HG03432 (cell line): ENCODE data around the gene DDX19B.
"Not testable (repeated sequence)": the region's sequence is repeated elsewhere in the genome, so short reads cannot be mapped to it uniquely, and the experiment has no call there.

Source experiments
- ATAC-seq: cut with Tn5 transposase; IDR thresholded peaks from one replicate; pipeline ENCODE4 v1.9.1; 2021; ENCODE audit warnings: mild to moderate bottlenecking, moderate library complexity; ENCODE audit not compliant: unreplicated experiment

Gene DDX19B

DNA sequence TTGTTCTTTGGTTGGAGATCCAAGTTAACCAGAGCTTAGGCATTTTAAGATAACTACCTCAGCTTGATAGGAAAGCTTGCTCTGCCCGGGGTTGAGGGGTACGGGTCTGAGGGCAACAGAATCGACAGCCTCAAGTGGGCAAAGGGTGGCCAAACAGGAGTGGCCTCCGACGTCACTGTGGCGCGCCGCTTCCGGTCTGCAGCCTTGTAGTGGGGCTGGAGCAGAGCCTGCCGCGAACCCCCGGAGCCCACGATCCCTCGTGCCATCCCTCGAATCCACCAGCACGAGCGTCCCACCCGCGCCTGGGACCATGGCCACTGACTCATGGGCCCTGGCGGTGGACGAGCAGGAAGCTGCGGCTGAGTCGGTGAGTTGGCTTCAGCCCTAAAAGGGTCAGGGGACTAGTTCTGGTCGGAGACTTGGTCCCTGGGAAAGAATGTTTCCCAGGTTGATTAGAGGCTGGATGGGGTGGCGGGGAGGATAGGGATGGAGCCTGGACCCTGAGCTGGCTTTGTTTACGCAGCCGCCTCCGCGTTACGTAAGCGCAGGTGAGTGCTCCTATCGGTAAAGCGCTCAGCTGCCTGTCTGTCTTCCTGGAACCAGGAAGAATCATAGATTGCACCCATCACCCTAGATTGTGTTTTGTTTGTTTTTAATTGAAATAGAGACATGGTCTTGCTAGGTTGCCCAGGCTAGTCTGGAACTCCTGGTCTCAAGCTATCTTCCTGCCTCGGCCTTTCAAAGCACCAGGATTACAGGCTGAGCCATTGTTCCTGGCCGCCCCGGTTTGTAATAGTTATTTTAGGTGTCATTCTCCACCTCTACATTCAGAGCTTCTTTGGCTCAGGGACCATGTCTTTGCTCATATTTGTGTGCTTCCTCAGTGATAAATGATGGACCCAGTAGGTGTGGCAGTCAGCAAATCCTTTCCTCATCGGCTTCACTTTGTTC, at the start of gene DDX19B:
Gene DDX19B (plus strand): TSS at position 199 of the 951 bp plus-strand sequence. CDS start 112 bp downstream, at position 311.
- ATAC-seq = peak; percentile 92

DNA sequence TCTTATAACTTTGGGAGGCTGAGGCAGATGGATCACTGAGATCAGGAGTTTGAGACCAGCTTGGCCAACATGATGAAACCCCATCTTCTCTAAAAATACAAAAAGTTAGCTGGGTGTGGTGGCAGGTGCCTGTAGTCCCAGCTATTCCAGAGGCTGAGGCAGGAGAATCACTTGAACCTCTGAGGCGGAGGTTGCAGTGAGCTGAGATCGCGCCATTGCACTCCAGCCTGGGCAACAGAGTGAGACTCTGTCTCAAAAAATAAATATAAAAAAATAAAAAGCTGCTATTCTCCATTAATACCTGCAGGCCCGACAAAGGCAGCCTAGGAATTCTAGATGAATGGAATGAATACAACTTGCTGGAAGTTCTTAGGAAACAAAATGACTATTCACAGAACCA, 49.3 kb upstream of the DDX19B start:
- not testable (repeated sequence) for ATAC-seq

DNA sequence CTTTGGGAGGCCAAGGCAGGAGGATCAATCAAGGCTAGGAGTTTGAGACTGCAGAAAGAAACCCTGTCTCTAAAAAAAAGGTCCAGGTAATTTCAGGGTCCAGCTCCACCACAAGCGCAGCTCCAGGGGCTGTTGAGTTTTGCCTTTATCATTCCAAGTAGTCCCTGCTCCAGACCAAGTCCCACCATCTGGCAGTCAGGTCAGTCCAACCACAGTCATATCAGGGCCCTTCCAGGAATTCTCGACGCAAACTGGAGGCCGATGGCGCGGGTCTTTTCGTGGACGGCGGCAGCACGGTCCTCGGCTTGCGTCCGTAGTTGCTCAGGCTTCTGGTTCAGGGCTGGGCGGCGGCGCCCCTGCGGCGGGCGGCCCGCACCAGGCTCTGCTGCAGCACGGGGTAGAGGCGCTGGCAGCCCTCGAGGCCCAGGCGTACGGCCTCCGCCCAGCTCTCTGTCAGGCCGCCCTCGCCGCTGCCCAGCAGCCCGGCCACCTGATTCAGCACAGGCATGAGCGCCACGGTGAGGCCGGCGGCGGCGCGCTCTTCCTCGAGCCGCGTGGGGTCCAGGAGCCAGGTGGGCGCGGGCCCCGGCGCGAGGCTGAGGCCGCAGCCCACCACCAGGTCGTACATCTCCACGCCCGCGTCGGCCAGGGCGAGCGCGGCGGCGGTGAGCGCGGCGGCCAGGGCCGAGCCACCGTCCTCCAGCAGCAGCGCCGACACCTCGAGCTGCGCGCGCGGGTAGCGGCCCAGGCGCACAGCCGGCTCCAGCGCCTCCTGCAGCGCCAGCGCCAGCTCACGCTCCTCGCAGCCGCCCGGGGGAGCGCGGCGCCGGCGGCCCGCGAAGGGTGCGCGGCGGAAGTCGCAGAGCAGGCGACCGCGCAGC, 48.0 kb upstream of the DDX19B start:
- peak; percentile 44 for ATAC-seq

DNA sequence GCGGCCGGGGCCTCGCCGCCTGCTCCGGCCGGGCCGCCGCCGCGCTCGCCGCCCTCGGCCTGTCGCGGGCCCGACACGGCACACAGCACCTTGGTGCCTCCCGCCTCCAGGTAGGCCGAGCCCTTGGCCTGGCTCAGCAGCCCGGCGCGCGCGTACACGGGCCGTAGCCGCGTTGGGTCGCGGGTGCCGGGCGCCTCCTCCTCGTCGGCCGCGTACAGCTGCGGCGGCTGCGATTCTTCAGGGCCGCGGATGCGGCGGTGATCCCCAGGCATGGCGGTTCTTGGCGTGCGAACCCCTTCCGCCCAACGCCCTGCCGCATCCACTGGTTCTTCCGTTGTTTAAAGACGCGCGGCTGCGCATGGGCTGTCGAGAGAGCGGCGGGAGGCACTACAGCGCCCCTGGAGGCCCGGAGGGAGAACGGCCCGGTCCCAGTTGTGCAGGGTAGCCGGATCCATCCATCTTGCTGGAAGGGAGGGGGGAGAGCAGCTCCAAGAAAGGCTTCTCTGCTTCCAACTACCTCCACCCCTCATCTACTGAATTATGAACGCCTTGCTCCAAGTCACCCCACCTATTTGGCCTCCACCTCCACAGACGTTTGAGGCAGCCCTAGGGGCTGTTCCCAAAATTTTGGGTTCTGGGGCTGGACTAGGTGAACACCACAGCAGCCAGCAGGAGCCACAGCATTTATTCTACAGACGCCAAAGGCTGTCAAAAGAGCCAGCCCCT, 47.2 kb upstream of the DDX19B start, which contains the start of gene EXOSC6:
Gene EXOSC6 (minus strand): TSS at position 312 of the 726 bp plus-strand sequence. CDS start 40 bp downstream, at position 272.
- peak; percentile 94 for ATAC-seq

DNA sequence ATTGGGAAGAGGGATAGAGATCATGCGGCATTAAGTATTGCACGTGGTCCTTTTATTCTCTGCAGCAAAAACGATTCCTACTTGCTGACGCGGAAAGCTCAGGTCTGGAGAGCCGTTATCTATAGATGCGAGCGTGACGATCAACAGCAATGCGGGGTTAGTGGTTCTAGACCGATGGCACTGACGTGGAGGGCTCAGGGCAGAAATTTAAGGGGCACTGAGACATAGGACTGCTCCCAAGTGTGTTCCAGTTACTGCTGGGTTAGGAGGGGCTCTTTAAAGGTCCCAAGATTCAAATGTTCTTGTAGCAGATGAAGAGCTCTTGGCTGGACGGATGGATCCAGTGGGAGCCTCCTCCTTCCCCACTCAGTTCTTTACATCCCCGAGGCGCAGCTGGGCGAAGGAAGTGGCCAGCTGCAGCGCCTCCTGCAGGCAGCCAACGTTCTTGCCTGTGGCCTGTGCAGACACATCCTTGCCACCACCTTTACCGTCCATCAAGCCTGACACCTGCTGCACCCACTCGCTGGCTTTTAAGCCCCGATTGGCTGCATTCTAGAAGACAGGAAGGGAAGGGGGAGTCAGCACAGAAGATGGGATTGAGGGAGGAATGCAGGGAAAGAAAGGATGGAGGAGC, 46.5 kb upstream of the DDX19B start:
- ATAC-seq = no peak

DNA sequence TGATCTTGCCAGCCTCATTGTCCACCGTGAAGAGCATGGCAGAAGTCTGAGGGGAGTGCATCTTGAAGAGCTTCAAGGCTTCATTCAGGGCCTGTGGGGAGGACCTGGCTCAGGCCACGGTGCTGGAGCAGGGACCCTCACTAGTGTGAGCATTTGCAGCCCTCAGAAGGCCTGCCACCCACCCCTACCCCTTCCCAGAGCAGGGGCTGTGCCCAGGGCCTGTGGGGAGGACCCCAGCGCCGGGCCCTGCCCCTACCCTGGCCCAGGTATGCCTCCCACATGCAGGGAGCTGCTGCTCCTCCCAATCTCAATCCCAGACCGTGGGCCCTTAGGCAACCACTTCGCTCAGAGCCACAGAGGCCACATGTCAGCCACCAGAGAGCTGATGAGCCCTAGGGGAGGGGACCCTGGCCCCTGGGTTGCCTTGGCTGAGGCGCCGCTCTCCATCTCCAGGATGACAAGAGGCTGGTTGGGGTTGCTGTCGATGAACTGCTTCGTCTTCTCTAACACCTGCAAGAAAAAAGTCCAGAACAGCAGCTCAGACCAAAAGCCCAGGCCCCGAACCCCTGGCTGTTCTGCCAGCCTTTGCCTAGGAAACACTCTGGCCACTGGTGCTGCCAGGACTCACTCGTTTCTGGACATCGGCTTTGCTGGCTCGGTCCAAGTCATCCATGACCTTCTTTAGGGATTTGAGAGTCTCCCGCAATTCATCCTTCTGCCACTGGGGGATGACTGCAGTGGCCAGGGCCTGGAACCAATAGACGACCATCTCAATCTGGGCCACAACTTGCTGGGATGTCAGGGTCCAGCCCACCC, 45.5 kb upstream of the DDX19B start:
- ATAC-seq = no peak

DNA sequence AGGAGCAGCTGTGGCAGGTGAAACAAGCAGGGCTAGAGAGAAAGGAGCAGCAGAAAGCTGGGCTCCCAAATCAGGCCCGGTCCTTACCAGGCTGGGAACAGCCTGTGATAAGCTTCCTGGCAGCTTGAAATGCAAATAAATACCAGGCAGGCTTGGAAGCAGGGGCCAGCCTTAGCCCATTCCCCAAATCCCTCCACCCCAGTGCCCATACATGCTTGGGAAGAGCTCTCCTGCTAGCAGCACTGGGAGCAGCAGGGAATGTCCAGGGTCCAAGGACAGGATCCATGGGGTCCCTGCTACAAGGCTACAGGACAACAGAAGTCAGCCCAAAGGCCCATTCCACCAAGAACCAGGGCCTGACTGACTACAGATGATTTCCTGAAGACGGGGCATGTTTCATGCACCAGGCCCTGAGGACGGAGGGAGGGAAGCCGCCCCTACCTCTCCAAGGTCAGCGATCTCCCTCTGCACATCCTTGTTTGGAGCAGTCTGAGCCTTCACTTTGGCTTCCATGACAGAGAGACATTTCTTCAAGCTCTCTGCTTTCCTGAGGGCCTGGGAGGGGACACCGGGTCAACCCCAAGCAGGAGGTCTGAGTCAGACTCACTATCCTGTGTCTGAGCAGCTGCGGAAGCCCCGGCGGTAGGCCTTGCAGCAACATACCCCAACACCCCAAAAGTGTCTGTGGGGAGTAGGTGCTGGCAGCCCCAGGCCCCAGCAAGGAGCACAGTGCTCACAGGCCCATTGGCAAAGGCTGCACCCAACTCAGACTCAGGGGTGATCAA, 44.6 kb upstream of the DDX19B start:
- no peak for ATAC-seq

DNA sequence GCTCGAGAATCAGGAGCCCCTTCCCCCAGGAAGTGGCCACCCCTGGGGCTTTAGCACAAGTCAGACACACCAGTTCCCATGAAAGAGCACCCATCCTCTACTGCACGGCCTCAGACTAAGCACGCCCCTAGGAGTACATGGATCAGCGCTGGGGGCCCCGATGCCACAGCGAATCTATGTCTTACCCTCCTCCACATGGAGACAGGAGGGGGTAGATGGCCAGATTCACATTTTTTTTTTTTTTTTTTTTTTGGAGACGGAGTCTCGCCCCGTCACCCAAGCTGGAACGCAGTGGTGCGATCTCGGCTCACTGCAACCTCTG, 44.1 kb upstream of the DDX19B start:
- no peak for ATAC-seq

DNA sequence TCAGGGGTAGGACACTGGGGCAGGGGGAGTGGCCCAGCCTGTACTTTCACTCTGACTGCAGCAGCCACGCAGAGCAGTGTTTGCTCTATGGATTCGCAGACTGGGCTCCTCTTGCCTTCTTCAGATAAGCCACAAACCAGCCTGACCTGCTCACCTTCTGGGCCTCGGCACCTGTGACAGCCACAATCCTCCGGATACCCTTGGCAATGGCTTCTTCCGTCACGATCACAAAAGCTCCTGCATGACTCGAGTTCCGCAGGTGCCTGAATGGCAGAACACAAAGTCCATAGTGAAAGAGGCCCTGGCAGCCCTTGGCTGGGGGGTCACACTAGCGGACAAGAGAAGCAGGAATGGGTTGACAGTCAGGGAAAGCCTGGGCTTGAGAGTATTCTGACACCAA, 43.4 kb upstream of the DDX19B start:
- ATAC-seq = no peak

DNA sequence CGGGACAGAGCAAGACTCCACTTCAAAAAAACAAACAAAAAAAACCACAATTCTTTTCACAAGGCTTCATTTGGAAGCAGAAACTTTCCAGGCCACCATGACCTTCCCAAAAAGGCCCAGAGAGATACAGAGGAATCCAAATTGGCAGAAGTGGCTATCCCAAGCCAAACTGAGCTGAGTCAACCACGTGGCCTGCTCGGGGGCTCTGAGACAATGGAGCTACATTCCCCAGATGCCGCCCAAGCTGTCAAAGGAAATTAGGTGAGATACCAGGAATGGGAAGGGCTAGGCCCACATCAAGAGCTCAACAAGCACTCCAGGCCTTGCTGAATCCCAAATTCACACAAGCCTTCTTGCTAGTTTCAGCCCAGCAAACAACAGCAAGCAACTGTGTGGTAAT, 41.6 kb upstream of the DDX19B start:
- no peak for ATAC-seq

DNA sequence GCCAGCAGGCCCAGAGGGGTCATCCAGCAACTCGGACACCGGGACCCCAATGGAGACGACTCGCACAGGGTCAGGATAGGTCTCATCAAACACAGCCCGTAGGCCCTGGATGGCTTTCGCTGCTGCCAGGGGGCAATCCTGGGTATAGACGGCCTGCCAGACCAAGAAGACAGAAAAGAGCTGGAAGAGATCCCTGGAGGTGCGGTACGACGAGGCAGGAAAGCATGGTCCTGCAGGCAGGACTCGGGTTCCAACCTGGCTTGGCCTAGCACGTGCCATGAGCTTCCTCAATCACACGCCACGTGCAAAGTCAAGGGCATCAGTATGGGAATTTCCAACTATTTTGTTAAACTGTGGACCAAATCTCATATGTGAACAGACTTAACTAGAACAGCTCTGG, 40.9 kb upstream of the DDX19B start:
- ATAC-seq = no peak

DNA sequence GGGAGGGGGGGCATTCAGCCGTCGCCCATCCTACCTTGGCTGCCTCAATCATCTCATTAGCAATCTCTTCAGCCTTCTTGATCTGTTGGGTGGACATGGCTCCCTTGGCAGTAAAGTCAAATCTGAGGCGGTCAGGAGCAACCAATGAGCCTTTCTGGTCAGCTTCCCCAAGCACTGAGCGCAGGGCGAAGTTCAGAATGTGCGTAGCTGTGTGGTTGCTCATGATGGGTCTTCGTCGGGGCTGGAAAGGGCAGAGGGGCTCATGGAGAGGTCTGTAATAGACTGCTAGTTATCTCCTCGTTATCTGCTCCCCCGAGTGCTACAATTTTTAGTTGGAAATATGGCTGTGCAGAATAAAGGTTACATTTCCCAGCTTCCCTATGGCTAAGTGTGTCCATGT, 40.0 kb upstream of the DDX19B start:
- ATAC-seq = no peak

DNA sequence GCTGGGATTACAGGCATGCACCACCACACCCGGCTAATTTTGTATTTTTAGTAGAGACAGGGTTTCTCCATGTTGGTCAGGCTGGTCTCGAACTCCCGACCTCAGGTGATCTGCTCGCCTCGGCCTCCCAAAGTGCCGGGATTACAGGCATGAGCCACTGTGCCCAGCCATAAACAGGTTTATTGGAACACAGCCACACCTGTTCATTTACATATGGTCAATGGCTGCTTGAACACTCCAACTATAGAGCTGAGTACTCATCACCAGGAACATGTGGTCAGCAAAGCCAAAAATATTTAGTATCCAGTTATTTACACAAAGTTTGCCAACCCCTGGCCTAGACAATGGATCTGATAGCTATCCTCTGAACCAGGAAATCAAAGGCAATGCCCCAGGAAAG, 39.1 kb upstream of the DDX19B start:
- ATAC-seq = not testable (repeated sequence)

DNA sequence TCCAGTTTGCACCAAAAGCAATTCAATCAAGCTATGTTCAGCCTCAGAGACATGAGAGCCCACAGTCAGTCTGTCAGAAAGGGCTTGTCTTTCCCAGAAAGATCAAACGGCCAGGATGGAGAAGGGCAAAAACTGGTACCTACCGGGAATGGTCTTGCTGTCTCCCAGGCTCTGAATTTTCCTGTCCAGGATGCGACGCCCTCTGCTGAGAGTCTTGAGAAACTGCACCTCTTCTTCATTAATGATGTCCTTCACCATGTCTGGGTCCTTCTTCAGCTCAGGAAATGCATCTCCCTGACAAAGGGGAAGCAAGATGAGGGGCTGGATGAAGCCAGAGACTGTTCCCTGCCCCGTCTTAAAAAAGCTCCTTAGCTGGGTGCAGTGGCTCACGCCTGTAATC, 31.5 kb upstream of the DDX19B start:
- ATAC-seq = no peak

DNA sequence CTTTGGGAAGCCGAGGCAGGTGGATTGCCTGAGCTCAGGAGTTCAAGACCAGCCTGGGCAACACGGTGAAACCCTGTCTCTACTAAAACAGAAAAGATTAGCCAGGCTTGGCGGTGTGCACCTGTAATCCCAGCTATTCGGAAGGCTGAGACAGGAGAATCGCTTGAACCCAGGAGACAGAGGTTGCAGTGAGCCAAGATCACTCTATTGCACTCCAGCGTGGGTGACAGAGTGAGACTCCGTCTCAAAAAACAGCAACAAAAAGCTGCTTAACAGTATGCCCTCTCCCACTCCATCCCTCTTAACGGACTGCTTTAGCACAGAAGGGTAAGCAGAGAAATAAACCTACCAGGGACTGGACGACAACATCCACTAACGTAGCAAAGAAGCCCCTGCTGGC, 31.1 kb upstream of the DDX19B start:
- not testable (repeated sequence) for ATAC-seq

DNA sequence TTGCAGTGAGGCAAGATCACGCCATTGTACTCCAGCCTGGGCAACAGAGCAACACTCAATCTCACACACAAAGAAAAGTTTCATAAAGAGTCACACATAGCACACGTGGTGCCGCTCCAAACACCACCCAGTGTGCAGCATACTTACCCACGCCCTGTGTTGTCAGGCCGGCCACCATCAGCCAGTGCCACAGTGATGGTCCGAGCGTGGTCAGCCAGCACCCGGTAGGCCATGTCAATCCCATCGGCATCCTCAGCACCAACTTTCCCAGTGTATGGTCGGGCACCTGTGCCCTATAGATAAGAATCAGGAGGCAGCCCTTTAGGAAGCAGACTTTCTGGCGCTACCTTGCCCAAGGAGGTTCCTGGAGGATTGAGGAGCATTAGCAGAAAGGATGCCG, 29.5 kb upstream of the DDX19B start:
- ATAC-seq = no peak

DNA sequence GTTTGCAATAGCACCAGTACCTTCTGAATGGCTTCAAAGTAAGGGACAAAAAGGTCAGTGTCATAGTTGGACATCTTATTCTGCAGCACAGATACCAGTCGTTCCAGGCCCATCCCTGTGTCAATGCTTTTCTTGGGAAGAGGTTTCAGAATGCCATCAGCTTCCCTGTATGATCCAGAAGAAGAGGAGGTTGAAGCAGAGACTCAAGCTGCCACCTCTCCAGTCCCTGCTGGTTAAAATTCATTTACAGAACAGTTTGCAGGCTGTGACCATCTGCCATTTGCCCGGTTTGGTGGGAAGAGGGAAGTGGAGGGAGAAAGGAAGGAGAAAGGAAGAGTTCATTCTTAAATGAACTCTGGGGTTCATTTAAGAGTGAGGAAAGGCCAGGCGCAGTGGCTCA, 28.8 kb upstream of the DDX19B start:
- ATAC-seq = no peak

DNA sequence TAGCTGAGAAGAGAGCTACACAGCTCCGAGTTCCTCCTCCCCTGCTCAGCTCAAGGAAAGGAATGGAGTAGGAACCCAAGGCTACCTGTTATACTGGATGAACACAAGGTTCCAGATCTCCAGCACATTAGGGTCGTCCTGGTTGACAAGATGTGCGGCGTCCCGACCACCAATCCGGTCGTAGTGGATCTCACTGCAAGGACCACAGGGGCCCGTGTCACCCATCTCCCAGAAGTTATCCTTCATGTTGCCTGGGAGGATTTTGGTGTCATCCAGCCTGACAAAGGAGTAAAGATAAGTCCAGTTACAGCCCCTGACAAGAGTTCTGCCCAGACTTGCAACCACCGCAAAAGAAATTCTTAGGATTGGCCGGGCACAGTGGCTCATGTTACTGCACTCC, 27.3 kb upstream of the DDX19B start:
- no peak for ATAC-seq

DNA sequence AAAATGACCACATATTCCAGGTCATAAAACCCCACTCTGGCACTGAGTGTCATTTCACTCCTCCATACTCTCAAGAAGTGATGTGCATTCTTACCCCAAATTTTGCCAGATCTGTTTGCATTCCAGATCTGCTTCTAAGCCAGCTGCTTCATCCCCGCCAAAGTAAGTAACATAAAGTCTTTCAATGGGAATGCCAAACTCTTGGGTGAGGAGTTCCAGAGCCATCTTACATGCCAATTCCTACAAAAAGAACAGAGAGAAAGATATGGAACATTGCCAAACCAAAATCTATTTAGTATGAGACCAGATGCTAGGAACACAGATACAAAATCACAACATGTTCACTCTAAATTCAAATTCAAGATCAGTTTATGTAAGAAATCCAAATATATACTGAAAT, 22.6 kb upstream of the DDX19B start:
- ATAC-seq = no peak
